Measurements from ENCODE around the gene RRBP1.

RRBP1 gene

DNA sequence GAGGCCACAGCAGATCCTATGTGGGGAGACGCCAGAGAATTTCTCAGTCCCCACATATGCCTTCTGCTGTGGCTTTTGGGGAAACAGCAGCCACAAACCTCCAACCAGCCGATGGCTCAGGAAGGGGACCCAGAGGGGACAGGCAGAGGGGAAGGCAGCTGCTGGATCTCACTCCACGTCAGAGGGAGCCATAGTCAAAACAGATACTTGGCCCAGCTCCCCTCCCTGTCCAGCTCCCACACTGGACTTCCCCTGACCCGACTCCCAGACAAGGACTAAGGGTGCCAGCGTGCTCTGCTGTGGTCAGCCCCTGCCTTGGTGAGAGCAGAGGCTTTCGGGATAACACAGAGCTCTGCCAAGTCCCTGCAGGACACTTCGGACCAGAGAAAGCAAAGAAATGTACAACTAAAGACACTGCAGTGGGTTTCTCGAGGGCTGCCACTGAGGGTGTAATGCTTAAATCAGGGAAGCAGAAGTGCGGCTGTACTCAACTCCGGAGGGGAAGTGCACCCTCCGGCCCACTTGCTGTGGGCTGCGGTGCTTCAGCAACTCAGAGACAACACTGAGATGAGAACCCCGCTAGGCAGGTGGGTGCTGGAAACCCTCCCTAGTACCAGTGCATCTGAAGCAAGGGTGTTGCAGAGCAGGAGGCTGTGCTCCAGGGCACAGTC, 47.2 kb downstream of the RRBP1 start:
- DNase-seq (ENCODE audit: low read depth), result no peak

- no peak for DNase-seq (ENCODE audit: low read depth)
These were observed 48.1 kb downstream of the RRBP1 start for GRCh38 chr20:17633850-17634500.

DNA sequence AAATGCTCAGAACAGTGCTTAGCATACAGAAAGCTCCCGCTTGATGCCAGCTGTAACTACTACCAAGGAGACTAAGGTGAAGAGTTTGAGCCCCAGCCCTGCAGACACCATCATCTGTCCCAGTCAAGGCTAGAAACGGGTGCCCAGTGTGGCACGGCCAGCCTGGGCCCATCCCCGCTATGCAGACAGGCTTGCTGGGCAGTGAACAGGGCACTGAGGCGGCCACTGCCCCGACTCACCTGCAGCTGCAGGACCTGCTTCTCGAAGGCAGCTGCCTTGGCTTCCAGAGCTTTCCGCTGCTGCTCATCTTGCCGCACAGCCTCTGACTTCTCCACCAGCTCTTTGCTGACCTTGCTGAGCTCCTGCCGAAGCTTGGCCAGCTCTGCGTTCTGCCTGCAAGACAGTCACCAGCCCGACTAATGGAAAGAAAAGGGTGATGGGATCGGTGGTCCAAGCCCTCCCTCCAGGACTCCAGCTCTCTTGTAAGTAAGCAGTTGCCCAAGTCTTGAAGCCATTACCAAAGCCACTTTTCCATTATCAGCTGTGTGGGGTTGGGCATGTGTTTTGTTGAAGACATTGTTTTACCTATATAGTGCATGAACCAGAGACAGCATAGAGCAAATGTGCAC, 48.7 kb downstream of the RRBP1 start:
- no peak for DNase-seq (ENCODE audit: low read depth)

DNA sequence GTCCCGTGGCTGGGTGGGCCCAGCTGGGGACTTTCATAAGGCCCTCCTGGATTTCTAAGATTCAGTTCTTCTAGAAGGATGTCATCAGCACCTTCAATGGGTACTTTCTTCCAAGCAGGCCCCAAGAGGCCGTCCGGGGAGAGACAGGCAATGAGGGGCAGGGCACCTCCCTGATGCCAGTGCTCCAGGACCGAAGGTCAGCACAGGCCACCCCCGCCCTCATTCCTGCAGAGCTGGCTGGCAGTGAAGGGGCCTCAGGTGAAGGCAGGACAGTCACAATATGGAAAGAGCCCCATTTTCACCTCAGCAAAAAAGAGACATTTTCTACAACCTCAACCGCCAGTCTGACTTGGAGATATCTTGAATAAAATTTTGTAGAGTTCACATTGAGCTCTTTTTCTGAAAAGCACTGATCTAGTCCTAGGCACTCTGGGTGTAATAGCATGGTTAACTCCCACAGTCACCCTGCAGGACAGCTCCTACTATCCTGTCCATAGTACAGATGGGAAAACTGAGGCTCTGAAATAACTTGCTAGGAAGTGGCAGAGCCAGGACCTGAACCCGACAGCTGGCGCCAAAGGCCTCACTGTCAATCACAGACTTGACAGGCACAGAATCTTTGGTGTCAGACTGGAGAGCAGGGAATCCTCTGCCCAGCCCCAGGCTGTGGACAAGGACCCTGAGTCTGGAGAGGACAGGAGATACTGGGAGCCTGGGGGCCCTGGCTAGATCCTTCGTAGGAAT, 50.3 kb downstream of the RRBP1 start:
- DNase-seq (ENCODE audit: low read depth), result no peak

GRCh38 chr20:17630806-17631195, 51.2 kb downstream of the RRBP1 start:
- DNase-seq (ENCODE audit: low read depth), result no peak

GRCh38 chr20:17630151-17630805, 51.8 kb downstream of the RRBP1 start:
- no peak for DNase-seq (ENCODE audit: low read depth)

DNA sequence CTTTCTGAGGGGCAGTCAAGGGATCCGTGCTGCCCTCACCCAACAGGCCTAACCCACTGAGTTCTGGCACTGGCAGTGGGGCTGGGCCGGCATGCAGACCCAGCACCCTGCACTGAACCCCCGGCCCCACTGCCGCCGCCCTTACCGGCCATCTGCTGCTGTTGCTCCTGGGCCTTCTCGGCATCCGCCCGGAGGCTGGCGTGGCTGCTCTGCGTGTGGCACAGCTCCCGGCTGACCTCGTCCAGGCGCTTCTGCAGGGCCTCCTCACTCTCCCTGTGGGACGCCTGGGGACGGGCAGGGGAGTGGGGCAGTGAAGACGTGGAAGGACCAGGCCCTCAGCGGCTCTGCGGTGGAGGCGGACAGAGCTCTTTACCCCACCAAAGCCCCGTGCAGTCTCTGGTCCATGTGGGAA, 52.4 kb downstream of the RRBP1 start:
- no peak for DNase-seq (ENCODE audit: low read depth)

DNA sequence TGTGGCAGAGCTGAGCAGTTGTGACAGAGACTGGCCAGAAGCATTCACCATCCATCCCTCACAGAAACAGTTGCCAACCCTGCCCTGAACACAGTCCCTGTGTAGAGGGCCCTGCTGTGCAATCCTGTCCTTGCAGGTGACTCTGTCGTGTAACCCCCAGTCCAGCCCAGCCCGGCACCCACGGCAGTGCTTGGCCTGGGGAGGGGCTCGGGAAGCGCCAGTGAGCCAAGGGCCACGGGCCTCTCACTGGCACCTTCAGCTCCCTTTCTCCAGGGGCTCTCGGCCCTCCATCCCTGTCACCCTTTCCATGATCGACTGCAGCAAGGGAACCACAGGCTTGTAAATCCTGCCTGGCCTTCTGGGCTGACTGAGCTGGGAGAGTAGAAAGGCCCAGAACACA, 53.0 kb downstream of the RRBP1 start:
- DNase-seq (ENCODE audit: low read depth), result no peak

- no peak for DNase-seq (ENCODE audit: low read depth)
These were observed 53.8 kb downstream of the RRBP1 start for GRCh38 chr20:17628101-17628841.

GRCh38 chr20:17627101-17627955, 54.7 kb downstream of the RRBP1 start:
- DNase-seq (ENCODE audit: low read depth), result no peak

- DNase-seq (ENCODE audit: low read depth), result no peak
These were observed 55.6 kb downstream of the RRBP1 start for GRCh38 chr20:17626217-17627007.

DNA sequence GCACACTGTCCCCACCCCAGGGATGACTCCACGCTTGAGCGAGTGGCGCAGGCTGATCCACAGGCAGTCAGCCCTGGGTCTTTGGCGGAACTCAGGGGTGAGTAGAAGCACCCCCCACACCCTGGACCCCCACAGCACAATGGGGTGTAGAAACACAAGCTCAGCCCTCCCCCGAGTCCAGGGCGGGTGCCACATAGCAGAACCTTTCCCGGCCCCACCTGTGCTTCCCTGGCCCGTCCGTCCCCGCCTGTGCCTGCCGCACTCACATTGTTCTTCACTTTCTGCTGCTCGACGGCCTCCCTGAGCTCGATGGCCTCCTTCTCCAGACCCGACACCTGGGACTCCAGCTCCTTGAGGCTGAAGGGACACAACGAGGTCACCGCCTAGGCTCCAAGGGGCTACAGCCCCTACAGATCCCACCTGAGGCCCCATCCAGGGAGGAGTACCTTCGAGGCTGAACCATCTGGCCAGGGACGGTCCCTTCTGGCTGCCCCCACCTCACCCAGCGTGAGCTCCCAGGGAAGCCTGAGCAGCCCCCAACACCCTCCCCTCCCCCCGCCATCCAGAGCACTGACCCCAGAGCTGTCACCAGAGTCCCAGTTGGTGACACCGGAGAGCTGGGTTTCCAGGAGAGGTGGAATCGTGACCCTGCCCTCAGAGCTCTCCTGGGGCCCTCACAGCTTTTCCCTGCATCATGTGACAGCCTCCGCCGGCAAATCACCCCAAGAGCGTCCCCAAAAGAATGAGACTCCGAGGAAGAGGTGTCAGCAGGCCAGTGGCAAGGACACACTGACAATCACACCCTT, 56.6 kb downstream of the RRBP1 start:
- DNase-seq (ENCODE audit: low read depth), result no peak

- no peak for DNase-seq (ENCODE audit: low read depth)
These were observed 57.3 kb downstream of the RRBP1 start for GRCh38 chr20:17624551-17625245.

GRCh38 chr20:17624070-17624469, 58.0 kb downstream of the RRBP1 start:
- no peak for DNase-seq (ENCODE audit: low read depth)

GRCh38 chr20:17622851-17623508, 59.1 kb downstream of the RRBP1 start:
- no peak for DNase-seq (ENCODE audit: low read depth)

DNA sequence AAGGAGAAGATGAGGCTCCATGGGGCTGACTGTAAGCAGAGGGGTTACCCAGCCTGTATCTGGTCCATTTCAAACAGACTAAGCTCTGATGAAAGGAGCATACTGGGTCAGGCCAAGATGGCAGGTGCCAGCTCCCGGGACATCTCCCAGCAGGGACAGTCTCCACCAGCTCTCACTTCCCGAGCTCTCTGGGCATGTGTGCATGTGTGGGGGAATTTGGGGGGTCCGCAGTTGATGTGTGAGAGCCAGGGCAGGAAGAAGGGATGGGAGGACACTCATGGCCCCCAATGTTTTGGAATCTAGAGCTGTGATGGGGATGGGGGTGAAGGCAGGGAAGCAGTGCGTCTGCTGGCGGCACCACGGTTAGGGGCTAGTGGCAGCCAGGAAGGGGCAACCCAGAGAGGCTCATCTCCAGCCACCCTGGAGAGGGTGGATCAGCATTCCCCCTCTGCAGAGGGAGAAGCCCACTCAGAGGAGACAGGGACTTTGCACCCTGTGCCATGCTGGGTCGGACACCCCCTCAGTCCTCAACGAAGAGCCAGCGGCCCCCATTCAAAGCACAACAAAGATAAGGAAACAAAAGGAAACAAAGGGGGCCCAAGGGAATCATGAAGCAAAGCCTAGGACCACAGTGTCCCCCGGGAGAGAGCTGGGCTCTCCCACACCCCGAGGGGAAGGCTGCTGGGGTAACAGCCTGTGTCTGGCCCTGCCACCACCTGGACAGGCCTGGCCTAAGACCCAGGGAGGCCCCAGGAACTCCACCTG, 59.8 kb downstream of the RRBP1 start:
- DNase-seq (ENCODE audit: low read depth), result no peak
